Measurements from ENCODE around the gene IGF2BP2. TPM values are rescaled to one million over a fixed set of nuclear protein-coding genes. Genes with fewer than 3 reads are reported as not detected.

Gene IGF2BP2
- total and polyA plus RNA-seq, 9 of the 15 experiments (the other 6 are each of a cell fraction or from before 2014, with no cell fraction given) = 3.2 to 59.6 (median 30.5) TPM

DNA sequence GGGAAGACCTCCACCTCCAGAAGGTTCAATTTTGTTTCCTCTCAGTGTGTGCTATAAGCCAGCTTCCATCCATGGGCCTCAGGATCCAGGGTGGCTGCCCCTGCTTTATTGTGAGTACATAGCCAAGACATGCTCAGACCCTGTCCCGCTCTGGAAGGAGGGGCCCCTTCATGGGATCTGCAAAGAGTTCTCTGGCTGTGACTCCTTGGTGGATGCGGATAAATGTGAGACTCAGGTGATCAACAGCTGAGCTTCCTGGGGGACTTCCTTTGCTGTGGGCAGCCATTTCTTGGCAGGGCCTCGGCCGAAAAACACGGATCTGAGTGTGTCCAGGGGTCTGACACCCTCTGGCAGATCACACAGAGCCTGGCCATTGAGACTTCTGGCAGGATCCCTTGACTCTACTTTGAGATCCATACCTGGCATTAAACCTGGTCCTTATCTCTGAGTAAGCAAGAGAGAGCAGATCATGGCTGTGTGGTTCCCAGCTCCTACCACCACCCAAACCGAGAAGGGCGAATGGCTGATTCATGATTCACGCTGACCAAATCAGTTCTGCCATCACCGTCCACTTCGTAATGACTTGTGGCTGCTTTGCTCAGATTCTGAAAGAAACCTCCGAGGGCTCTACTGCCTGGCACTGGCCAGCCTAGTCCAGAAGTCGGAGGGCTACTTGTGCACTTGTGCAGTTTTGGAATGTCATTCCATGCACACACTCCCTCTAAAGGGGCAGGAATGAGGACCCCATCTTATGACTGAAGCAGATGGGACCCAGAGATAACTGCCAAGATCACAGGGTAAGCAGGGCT, 170.7 kb downstream of the IGF2BP2 start:
- Histone ChIP-seq H3K4me3 (no peak overlapping the region), H3K9ac (ENCODE audit: insufficient read depth in 1 of 2, low read depth in 2 of 2, low read length in 2 of 2) (no peak overlapping the region), H3K4me1 (replicated peaks in 1 of 2; ENCODE audit: control insufficient read depth in 2 of 2, insufficient read depth in 2 of 2, low read length in 2 of 2) (peaks cover 4 to 8% of the 10 kb centered on the region in 2 experiments; a peak in 3 of 5 replicates), H4K20me1 (replicated peaks; ENCODE audit: control insufficient read depth, insufficient read depth, low read length) (no peaks in the 10 kb centered on the region), H3K79me2 (ENCODE audit: control insufficient read depth, insufficient read depth, low read length) (no peaks in the 10 kb centered on the region), H3K4me2 (ENCODE audit: insufficient read depth, low read length) (no peak overlapping the region), H3K9me3 (replicated peaks; ENCODE audit: control insufficient read depth, insufficient read depth, low read depth, low read length) (no peaks in the 10 kb centered on the region), H3K9me1 (ENCODE audit: control insufficient read depth, insufficient read depth, low read length) (peaks cover 4% of the 10 kb centered on the region), H3K36me3 (ENCODE audit: control insufficient read depth, insufficient read depth, low read length) (peaks cover 74% of the 10 kb centered on the region), H2AFZ (ENCODE audit: low read depth, low read length) (no peak overlapping the region), H3K27me3 (ENCODE audit: control insufficient read depth in 2 of 2, insufficient read depth in 2 of 2, low read length in 2 of 2) (no peaks in the 10 kb centered on the region), H3K27ac (ENCODE audit: extremely low read depth, low read depth, low read length) (no peak overlapping the region)
- no TSS peak for BruUV-seq (replicated peaks)
- no peak for DNase-seq (ENCODE audit: extremely low read depth in 1 of 4, low spot score in 3 of 4)
- no peak for FAIRE-seq
- ChIA-PET POLR2A (interaction anchor here (0.7 kb wide), 1 partner anchor 314 kb away, joined by 3 read pairs; no protein-coding TSS in a partner anchor), CTCF (ENCODE audit: low intra/inter-chr PET ratio) (no interaction called here)
- TF ChIP-seq RAD21 (CRISPR knock-in tag; conservative IDR thresholded peaks at IDR 0.05 in 1 of 2, IDR thresholded peaks at IDR 0.05 in 1 of 2) (no peak), POLR2AphosphoS5 (IDR thresholded peaks at IDR 0.05; ENCODE audit: control insufficient read depth, insufficient read depth, low read depth, low read length) (0 out of 2 replicates have a peak, but pooled peaks have one; percentile 5)
- intact Hi-C loops (cut with micrococcal nuclease) = no loop called here
- in situ Hi-C loops (cut with MboI) = no loop called here
- 93% methylated on average over 12 of the region's 12 CpGs for WGBS (ENCODE audit: insufficient coverage, low coverage, missing lambda C conversion rate)
- ATAC-seq = no peak

DNA sequence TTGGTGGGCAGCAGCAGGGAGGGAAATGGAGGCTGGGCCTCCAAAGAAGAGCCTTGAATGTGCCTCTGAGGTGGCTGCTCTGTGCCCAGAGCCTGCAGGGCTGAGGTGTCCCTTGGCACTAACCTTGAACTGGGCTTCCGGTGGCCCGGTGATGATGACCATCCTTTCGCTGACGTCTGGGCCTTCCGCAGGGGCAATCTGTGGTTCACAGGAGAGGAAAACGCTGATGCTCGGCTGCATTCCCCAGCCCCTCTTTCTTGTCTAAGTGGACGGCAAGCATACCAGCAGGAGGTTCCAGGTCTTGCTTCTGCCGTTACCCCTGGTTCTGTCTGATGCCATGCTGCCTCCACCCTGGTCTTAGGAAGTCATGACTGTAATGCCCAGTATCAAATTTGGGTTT, 172.9 kb downstream of the IGF2BP2 start:
- no peak overlapping the region; a peak in 1 of 4 replicates for H3K9ac ChIP-seq (ENCODE audit: insufficient read depth in 1 of 2, low read depth in 2 of 2, low read length in 2 of 2)
- in situ Hi-C loops (cut with MboI) = no loop called here

More for the DNA sequence above, 172.9 kb downstream of the IGF2BP2 start:
- FAIRE-seq (no peak), ATAC-seq (no peak), DNase-seq (ENCODE audit: extremely low read depth in 1 of 4, low spot score in 3 of 4) (no peak)
- BruUV-seq (replicated peaks) = no TSS peak
- no peak overlapping the region for H2AFZ ChIP-seq (ENCODE audit: low read depth, low read length)
- CTCF ChIA-PET (ENCODE audit: low intra/inter-chr PET ratio) = no interaction called here
- H3K4me2 ChIP-seq (ENCODE audit: insufficient read depth, low read length) = no peak overlapping the region
- POLR2A ChIA-PET = interaction anchor here (1.1 to 2.9 kb wide), 2 partner anchors 8 to 260 kb away, joined by 4 to 13 read pairs; no protein-coding TSS in a partner anchor
- no peak overlapping the region for H3K27ac ChIP-seq (ENCODE audit: extremely low read depth, low read depth, low read length)
- peaks cover 73% of the 10 kb centered on the region; the same call in 2 of the 3 replicates for H3K36me3 ChIP-seq (ENCODE audit: control insufficient read depth, insufficient read depth, low read length)
- H3K9me1 ChIP-seq (ENCODE audit: control insufficient read depth, insufficient read depth, low read length) = no peaks in the 10 kb centered on the region
- no peak overlapping the region for H3K4me3 ChIP-seq
- peak; percentile 56 for TF ChIP-seq RBM22 (IDR thresholded peaks at IDR 0.05; ENCODE audit: low read depth, low read length, poor library complexity, severe bottlenecking)
- TF ChIP-seq POLR2G (IDR thresholded peaks at IDR 0.05; ENCODE audit: low read depth, low read length) = 0 out of 2 replicates have a peak, but pooled peaks have one; percentile 13
- no peak for TF ChIP-seq NFATC3 (IDR thresholded peaks at IDR 0.05)
- WGBS (ENCODE audit: insufficient coverage, low coverage, missing lambda C conversion rate) = 89% methylated on average over 7 of the region's 9 CpGs
- H4K20me1 ChIP-seq (replicated peaks; ENCODE audit: control insufficient read depth, insufficient read depth, low read length) = no peaks in the 10 kb centered on the region
- H3K27me3 ChIP-seq (ENCODE audit: control insufficient read depth in 2 of 2, insufficient read depth in 2 of 2, low read length in 2 of 2) = no peaks in the 10 kb centered on the region
- H3K4me1 ChIP-seq (replicated peaks in 1 of 2; ENCODE audit: control insufficient read depth in 2 of 2, insufficient read depth in 2 of 2, low read length in 2 of 2) = peaks cover 4 to 8% of the 10 kb centered on the region in 2 experiments; a peak in 4 of 5 replicates
- no peaks in the 10 kb centered on the region for H3K9me3 ChIP-seq (replicated peaks; ENCODE audit: control insufficient read depth, insufficient read depth, low read depth, low read length)
- intact Hi-C loops (cut with micrococcal nuclease) = no loop called here
- H3K79me2 ChIP-seq (ENCODE audit: control insufficient read depth, insufficient read depth, low read length) = no peaks in the 10 kb centered on the region
